ENCODE data around the gene TNFRSF1B.

Gene TNFRSF1B

DNA sequence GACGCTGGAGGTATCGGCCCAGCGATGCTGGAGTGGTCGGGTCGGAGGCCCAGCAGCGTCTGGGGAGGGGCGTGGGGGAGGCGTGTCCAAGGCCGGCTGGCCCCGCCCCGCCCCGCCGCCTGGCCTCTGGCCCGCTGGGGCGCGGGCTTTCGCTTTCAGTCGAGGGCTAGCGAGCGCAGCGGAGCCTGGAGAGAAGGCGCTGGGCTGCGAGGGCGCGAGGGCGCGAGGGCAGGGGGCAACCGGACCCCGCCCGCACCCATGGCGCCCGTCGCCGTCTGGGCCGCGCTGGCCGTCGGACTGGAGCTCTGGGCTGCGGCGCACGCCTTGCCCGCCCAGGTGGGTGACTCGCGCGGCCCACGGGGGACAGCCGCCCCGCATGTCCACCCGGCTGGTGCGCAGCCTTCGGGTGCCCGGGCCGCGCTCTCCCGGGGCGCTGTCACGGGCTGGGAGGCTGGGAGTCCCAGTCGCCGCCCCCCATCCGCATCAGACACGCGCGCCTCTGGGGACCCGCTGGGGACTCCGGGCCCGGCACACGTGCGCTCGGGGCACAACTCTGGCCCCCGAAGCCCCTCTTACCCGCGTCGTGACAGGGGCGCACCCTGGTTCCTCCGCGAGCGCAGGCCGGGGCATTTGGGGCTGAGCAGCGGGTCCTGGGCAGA, at the start of gene TNFRSF1B:
TNFRSF1B (plus strand) TSS at position 158 of the 659 bp plus-strand sequence; CDS start at position 259, 101 bp downstream.
- peak; percentile 74 for DNase-seq (ENCODE audit: low spot score)

DNA sequence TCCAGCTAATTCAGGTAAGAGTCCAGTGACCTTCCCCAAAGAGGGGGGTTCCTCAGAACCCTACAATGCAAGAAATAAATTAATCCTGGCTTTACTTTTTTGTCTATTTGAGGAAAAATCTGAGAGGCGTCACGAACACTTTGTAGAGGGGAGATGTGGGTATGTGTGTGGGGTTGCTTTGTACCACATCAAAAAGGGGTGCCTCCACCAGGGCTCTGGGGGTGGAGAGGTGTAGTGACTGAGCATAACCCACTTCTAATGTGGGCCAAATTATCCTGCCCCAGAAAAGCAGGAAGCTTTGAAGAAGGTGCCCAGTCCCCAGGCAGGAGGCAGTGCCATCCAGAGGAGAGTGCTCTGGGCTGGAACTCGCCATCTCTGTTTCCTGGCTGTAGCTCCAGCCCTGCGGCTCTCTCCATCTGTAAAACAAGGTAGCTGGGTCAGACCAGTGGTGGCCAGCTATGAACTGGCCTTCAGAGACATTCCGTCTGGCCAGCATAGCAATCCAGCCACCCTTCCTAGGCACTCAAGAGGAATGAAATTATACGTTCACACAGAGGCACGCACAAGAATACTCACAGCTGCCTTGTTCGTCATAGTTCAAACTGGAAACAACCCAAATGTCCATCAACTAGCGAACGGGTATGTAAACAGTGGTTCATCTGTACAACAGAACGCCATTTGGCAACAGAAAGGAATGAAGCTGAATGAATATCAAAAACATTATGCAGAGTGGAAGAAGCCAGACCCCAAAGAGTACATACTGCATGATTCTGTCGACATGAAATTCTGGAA, 45.4 kb upstream of the TNFRSF1B start:
- no peak for DNase-seq (ENCODE audit: low spot score)

GRCh38 chr1:12123172-12123571, 43.6 kb upstream of the TNFRSF1B start:
- no peak for DNase-seq (ENCODE audit: low spot score)

GRCh38 chr1:12124693-12125421, 41.9 kb upstream of the TNFRSF1B start:
- DNase-seq (ENCODE audit: low spot score): peak; percentile 65

DNA sequence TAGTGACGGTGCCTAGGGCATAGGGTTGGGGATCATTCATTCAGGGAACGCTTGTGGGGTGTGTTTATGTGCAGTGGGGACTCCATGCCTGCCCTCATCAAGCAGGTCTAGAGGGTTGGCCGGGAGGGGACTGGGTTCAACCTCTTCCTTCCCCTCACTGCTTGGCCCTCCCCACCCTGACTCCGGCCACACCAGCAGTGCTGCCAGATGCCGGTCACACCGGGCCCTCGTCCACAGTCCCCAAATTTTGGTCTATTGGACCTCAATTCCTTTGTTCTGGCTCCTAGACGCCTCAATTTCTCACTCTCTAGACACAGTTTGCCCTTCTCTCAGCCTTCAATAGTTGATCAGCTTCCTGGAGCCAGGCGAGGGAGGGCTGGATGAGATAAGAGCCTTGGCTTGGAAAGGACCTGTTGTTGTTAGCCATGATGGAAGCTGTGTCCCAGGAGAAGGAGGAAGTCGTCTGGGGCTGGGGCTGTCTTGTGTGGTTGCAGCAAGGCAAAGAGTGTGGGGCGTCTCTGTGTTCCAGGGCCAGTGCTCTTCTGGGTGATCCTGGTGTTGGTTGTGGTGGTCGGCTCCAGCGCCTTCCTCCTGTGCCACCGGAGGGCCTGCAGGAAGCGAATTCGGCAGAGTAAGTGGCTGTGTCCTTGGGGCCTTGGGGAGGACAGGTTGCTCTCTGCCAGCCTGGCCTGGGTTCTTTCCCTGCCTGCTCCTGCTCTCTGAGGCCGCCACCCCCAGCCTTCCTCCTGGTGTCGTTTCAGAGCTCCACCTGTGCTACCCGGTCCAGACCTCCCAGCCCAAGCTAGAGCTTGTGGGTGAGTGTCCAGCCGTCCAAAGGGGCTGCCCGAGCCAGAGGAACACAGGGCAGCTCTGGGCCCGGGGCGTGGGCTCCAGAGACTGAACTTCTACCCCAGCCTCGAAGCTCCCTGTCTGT, 41.1 kb upstream of the TNFRSF1B start:
- DNase-seq (ENCODE audit: low spot score): no peak

DNA sequence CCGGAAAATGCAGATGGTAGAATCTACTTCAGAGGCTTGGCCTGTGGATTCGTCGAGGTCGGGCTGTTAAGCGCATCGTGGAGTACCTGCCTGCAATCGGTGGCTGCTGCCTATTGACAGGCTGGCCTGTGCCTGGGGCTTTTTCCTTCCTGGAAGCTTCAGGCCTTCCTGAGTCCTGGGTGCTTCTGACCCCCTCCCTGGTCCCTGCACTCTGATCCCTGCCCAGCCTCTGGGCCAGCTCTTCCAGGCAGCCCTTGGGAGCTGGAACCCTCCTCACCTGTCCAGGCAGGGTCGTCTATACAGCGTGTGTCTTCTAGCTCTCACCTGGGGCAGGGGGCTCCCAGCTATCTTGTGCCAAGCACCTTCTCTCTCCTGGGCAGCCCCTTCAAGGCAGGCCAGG, 40.0 kb upstream of the TNFRSF1B start:
- DNase-seq (ENCODE audit: low spot score): no peak

GRCh38 chr1:12127206-12127810, 39.5 kb upstream of the TNFRSF1B start:
- DNase-seq (ENCODE audit: low spot score): no peak

GRCh38 chr1:12128120-12128519, 38.7 kb upstream of the TNFRSF1B start:
- DNase-seq (ENCODE audit: low spot score): no peak

DNA sequence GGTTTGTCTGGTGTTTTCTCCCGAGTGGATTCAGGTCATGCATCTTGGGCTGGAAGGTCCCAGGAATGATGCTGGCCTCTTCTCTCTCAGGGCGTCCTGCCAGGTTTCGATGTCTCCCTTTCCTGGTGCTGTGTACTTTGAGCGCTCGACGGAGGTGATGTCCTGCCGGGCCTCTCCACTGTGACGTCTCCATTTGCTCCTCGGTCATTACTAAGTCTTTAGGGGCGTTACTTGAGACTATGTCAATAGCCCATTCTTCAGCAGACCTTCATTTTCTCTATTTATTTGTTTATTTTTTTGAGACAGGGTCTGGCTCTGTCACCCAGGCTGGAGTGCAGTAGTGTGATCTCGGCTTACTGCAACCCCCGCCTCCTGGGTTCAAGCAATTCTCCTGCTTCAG, 37.2 kb upstream of the TNFRSF1B start:
- DNase-seq (ENCODE audit: low spot score): no peak

DNA sequence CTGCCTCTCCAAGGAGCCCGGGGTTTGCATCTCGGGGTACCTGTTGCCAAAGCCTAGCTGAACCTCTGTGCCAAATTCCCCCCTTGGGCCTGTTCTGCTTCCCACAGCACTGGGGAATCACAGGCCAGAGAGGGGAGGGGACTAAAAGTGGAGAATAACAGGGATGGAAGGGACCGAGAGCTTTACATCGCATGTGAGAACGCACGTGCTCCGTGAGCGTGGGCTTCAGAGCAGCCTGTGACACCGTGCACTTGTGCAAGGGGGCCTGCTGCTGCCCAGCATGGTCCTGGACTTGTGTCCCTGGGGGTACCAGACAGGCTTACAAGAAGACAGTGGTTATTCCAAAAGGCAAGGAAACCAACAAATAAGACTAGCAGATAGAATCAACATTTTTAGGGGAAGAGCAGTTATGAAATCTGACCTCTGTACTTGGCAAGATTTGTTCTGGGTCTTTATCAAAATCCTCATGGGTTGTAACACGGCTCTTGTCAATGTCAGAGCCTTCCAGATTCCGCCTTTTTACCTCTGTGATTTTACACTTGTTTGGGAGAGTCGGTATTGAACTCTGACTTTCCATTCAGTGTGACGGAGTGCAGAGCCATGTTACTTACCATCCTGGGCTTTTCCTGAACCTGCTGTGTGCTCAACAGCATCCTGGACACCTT, 36.2 kb upstream of the TNFRSF1B start:
- DNase-seq (ENCODE audit: low spot score): no peak

- no peak for DNase-seq (ENCODE audit: low spot score)
Measured at GRCh38 chr1:12132078-12132477, 34.7 kb upstream of the TNFRSF1B start.

DNA sequence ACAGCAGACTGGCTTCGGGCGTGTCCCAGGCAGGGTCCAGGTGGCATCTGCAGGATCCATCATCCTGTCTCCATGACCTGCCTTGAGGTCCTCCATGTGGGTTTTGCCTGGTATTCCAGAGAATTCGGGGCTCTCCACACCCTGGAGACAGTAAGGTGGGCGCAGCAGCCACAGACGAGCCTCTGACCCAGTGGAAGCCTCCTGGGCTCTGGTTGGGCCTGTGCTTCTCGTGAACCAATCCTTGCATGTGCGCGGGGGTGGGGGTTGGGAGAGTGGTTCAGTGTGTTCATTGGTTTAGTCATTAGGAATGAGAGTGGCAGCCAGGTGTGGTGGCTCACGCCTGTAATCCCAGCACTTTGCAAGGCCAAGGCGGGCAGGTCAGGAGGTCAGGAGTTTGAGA, 32.1 kb upstream of the TNFRSF1B start:
- DNase-seq (ENCODE audit: low spot score): no peak

- no peak for DNase-seq (ENCODE audit: low spot score)
Measured at GRCh38 chr1:12135612-12136011, 31.2 kb upstream of the TNFRSF1B start.

GRCh38 chr1:12136916-12137610, 29.7 kb upstream of the TNFRSF1B start:
- no peak for DNase-seq (ENCODE audit: low spot score)

DNA sequence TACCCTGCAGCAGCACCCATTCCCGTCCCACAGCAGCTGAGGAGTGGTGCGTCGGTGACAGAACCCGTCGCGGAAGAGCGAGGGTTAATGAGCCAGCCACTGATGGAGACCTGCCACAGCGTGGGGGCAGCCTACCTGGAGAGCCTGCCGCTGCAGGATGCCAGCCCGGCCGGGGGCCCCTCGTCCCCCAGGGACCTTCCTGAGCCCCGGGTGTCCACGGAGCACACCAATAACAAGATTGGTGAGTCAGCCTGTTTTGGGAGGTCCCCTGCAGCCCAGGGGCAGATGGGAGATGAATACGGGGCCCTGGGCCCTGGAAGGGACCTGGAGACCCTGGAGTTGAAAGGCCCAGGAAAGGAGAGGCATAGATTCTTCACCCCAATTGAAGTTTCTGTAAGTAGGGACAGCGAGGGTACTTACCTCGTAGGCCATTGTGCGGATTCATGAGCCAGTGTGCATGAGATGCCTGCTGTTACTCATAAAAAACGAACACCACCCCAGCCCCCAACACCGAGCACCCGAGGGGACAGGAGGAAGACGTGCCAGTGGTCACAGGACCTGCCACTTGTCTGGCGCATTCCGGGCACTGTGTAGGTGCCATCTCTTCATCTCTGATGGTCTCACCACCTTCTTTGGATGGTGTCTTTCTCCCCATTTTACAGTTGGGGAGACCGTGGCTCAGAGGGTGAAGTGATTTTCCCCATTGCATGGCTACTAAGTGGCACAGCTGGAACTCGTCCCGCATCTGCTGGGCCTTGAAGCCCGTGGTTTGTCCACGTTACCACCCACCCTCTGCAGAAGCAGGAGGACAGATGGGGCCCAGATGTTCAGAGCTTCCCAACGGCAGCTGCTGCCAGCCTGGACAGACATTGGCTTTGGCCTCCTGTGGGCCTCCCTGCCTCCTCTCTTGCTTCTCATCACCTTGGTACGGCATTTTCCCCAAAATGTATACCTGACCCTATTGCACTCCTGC, 28.3 kb upstream of the TNFRSF1B start:
- no peak for DNase-seq (ENCODE audit: low spot score)

DNA sequence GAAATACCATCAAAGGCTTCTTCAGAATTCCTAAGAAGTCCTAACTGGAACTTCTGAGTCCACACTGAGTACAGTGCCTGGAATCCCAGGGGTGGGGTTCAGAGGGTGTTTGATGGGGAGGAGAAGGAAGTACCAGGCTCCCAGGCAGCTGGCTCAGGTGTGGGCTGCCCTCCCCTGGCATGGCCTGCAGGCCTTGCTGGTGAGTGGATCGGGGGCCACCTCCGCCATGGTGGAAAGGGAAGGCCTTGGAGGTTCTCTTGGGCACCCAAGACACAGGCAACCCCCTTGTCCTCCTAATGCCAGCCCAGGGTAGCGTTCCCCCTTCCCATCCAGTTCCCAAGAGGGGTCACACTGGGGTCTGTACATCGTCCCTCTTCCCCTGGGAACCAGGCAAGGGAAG, 26.8 kb upstream of the TNFRSF1B start:
- no peak for DNase-seq (ENCODE audit: low spot score)

DNA sequence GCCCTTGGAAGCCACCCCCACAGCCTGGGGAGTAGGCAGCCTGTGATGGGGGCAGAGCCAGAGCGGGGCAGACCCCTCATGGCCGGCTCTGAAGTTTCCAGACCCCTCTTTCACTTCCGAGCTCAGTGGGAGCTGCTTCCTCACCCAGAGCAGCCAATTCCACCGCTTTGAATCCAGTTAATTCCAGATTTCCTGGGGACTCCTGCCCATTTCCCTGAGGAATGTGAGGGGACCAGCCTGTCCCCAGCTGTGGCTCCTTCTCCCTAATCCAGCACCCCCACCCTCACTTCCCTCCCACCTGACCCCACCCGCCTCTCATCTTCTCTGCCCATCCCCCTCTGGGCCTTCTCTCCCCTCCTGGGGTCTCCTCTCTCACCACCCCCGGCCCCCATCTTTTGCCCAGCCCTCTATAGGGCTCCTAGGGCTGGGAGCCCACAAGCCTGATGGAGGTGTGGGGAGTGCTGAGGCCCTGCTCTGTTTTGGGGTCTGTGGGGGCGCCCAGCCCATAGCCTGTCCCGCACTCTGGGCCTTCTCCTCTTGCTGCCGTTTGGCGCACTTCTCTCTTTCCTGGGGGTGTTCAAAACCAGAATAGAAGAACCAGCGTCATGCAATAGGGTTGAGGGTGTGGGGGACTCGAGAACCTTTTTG, 26.2 kb upstream of the TNFRSF1B start:
- no peak for DNase-seq (ENCODE audit: low spot score)

- DNase-seq (ENCODE audit: low spot score): no peak
Measured at GRCh38 chr1:12141163-12141850, 25.5 kb upstream of the TNFRSF1B start.

Data from SW480 (cell line).